Astrocyte of the hippocampus (primary cell): ENCODE results near the gene ZNF22.
A peak's percentile ranks its signal among the peaks of the same experiment; 100 is the strongest.

ENCODE experiments used
- DNase-seq: peaks from one replicate; pipeline ENCODE4 v3.0.0; 2011; ENCODE audit warnings: low read depth, low spot score

The ZNF22 gene

GRCh38 chr10:45000752-45001380 lies at the start of gene ZNF22:
Gene ZNF22 (plus strand): TSS chr10:45000923. CDS start chr10:45003369, 2,446 bp downstream.
- DNase-seq, result peak; percentile 86

GRCh38 chr10:44951576-44952226 lies 49.0 kb upstream of the ZNF22 start:
- no peak for DNase-seq

GRCh38 chr10:44952779-44953231 lies 47.9 kb upstream of the ZNF22 start:
- DNase-seq, result no peak

- no peak for DNase-seq
Observed at GRCh38 chr10:44954042-44954441, 46.7 kb upstream of the ZNF22 start.

GRCh38 chr10:44954962-44955361 lies 45.8 kb upstream of the ZNF22 start:
- DNase-seq, result no peak

GRCh38 chr10:44955413-44956070 lies 45.2 kb upstream of the ZNF22 start:
- no peak for DNase-seq

- DNase-seq, result no peak
Observed at GRCh38 chr10:44956226-44956625, 44.5 kb upstream of the ZNF22 start.

GRCh38 chr10:44956717-44957706 lies 43.7 kb upstream of the ZNF22 start:
- no peak for DNase-seq

GRCh38 chr10:44958196-44958897 lies 42.4 kb upstream of the ZNF22 start:
- peak; percentile 81 for DNase-seq

- DNase-seq, result no peak
Observed at GRCh38 chr10:44958898-44959246, 41.9 kb upstream of the ZNF22 start.

GRCh38 chr10:44959247-44960087 lies 41.3 kb upstream of the ZNF22 start, which contains the start of gene RASSF4:
Gene RASSF4 (plus strand): TSS chr10:44959802. CDS start chr10:44970203, 10,401 bp downstream.
- DNase-seq, result peak; percentile 94

- peak; percentile 26 for DNase-seq
Observed at GRCh38 chr10:44960088-44960460, 40.6 kb upstream of the ZNF22 start.

- DNase-seq, result no peak
Observed at GRCh38 chr10:44960482-44961229, 40.1 kb upstream of the ZNF22 start.

- no peak for DNase-seq
Observed at GRCh38 chr10:44961230-44961571, 39.5 kb upstream of the ZNF22 start.

- DNase-seq, result no peak
Observed at GRCh38 chr10:44961931-44962750, 38.6 kb upstream of the ZNF22 start.

- peak; percentile 59 for DNase-seq
Observed at GRCh38 chr10:44962870-44963738, 37.6 kb upstream of the ZNF22 start.

GRCh38 chr10:44963772-44964633 lies 36.7 kb upstream of the ZNF22 start:
- peak; percentile 78 for DNase-seq
